Stimulated activated naive CD8-positive, alpha-beta T cell treated with anti-CD3 and anti-CD28 coated beads, Interleukin-15, Interleukin-2, amounts not matched to agents 100 U/mL and 50 U/mL, for 24 hours (primary cell): ENCODE results near the gene WNK2.
"Not testable (repeated sequence)": the region's sequence is repeated elsewhere in the genome, so short reads cannot be mapped to it uniquely, and the experiment has no call there.

Source experiments
- ATAC-seq: fragments of 150-1000 bp; cut with Tn5 transposase; one replicate; pipeline ENCODE4 v1.10.0; 2021
- DNase-seq: peaks from one replicate; pipeline ENCODE4 v3.0.0; 2021

WNK2 gene

GRCh38 chr9:93338196-93338595 is 154.3 kb downstream of the WNK2 start:
- not testable (repeated sequence) for ATAC-seq

GRCh38 chr9:93340091-93340490 is 156.2 kb downstream of the WNK2 start:
- DNase-seq (no peak), ATAC-seq (no peak)

More at GRCh38 chr9:93338196-93338595, 154.3 kb downstream of the WNK2 start:
- not testable (repeated sequence) for DNase-seq

GRCh38 chr9:93341820-93342219 is 157.9 kb downstream of the WNK2 start:
- not testable (repeated sequence) for ATAC-seq, DNase-seq

- not testable (repeated sequence) for ATAC-seq
These were observed 158.5 kb downstream of the WNK2 start for GRCh38 chr9:93342428-93342827.

GRCh38 chr9:93343663-93344062 is 159.7 kb downstream of the WNK2 start:
- no peak for DNase-seq

More at GRCh38 chr9:93342428-93342827, 158.5 kb downstream of the WNK2 start:
- DNase-seq = not testable (repeated sequence)

GRCh38 chr9:93345643-93346230 is 161.8 kb downstream of the WNK2 start:
- ATAC-seq = no peak
- no peak for DNase-seq

More at GRCh38 chr9:93343663-93344062, 159.7 kb downstream of the WNK2 start:
- ATAC-seq = no peak

- DNase-seq (peak; percentile 21), ATAC-seq (no peak)
These were observed 162.5 kb downstream of the WNK2 start for GRCh38 chr9:93346231-93347112.

- ATAC-seq, DNase-seq: not testable (repeated sequence)
These were observed 163.5 kb downstream of the WNK2 start for GRCh38 chr9:93347371-93347975.

- not testable (repeated sequence) for ATAC-seq
These were observed 169.7 kb downstream of the WNK2 start for GRCh38 chr9:93353413-93354310.

GRCh38 chr9:93354451-93354850 is 170.5 kb downstream of the WNK2 start:
- ATAC-seq (no peak), DNase-seq (no peak)

More at GRCh38 chr9:93353413-93354310, 169.7 kb downstream of the WNK2 start:
- not testable (repeated sequence) for DNase-seq

GRCh38 chr9:93355827-93356226 is 171.9 kb downstream of the WNK2 start:
- DNase-seq (no peak), ATAC-seq (no peak)

- DNase-seq = no peak
- peak; percentile 83 for ATAC-seq
These were observed 173.7 kb downstream of the WNK2 start for GRCh38 chr9:93357649-93358048.

GRCh38 chr9:93359907-93360306 is 176.0 kb downstream of the WNK2 start:
- not testable (repeated sequence) for ATAC-seq, DNase-seq

- DNase-seq (no peak), ATAC-seq (no peak)
These were observed 178.1 kb downstream of the WNK2 start for GRCh38 chr9:93361995-93362394.

- DNase-seq = no peak
- no peak for ATAC-seq
These were observed 180.9 kb downstream of the WNK2 start for GRCh38 chr9:93364734-93365426.

- no peak for ATAC-seq
- no peak for DNase-seq
These were observed 181.6 kb downstream of the WNK2 start for GRCh38 chr9:93365427-93366118.

GRCh38 chr9:93366119-93366447 is 182.1 kb downstream of the WNK2 start:
- ATAC-seq = no peak
- no peak for DNase-seq

GRCh38 chr9:93366486-93366885 is 182.5 kb downstream of the WNK2 start:
- ATAC-seq, DNase-seq: not testable (repeated sequence)

- no peak for ATAC-seq
These were observed 184.5 kb downstream of the WNK2 start for GRCh38 chr9:93368437-93368836.

GRCh38 chr9:93369686-93370085 is 185.7 kb downstream of the WNK2 start:
- no peak for ATAC-seq
- no peak for DNase-seq

More at GRCh38 chr9:93368437-93368836, 184.5 kb downstream of the WNK2 start:
- DNase-seq = no peak
